HG03039 (cell line): Measurements from ENCODE around the gene ZNF805.
"Not testable (repeated sequence)": the region's sequence is repeated elsewhere in the genome, so short reads cannot be mapped to it uniquely, and the experiment has no call there.

Experiments
- ATAC-seq: cut with Tn5 transposase; IDR thresholded peaks from one replicate; pipeline ENCODE4 v1.9.1; 2021; ENCODE audit warnings: mild to moderate bottlenecking, moderate library complexity; ENCODE audit not compliant: unreplicated experiment

ZNF805 gene

GRCh38 chr19:57267291-57267690 is 26.9 kb downstream of the ZNF805 start:
- no peak for ATAC-seq

GRCh38 chr19:57269515-57270250 is 29.3 kb downstream of the ZNF805 start:
- no peak for ATAC-seq

- ATAC-seq, result no peak
Observed at GRCh38 chr19:57271280-57271679, 30.8 kb downstream of the ZNF805 start.

GRCh38 chr19:57273014-57273413 is 32.6 kb downstream of the ZNF805 start:
- ATAC-seq, result no peak

GRCh38 chr19:57276430-57276829 is 36.0 kb downstream of the ZNF805 start:
- no peak for ATAC-seq

- not testable (repeated sequence) for ATAC-seq
Observed at GRCh38 chr19:57278481-57278880, 38.0 kb downstream of the ZNF805 start.

- peak; percentile 69 for ATAC-seq
Observed at GRCh38 chr19:57279418-57280164, 39.2 kb downstream of the ZNF805 start.

- peak; percentile 64 for ATAC-seq
Observed at GRCh38 chr19:57280165-57280961, 39.9 kb downstream of the ZNF805 start, which contains the start of gene ZNF460. ZNF460 (plus strand) TSS chr19:57280485; CDS start chr19:57280807, 322 bp downstream.

GRCh38 chr19:57280962-57281400 is 40.5 kb downstream of the ZNF805 start:
- ATAC-seq, result no peak

GRCh38 chr19:57282011-57282643 is 41.7 kb downstream of the ZNF805 start:
- no peak for ATAC-seq

GRCh38 chr19:57288373-57288772 is 47.9 kb downstream of the ZNF805 start:
- no peak for ATAC-seq

- no peak for ATAC-seq
Observed at GRCh38 chr19:57290970-57291369, 50.5 kb downstream of the ZNF805 start.

- ATAC-seq, result no peak
Observed at GRCh38 chr19:57292547-57292946, 52.1 kb downstream of the ZNF805 start.

- ATAC-seq, result no peak
Observed at GRCh38 chr19:57293719-57294118, 53.3 kb downstream of the ZNF805 start.

- no peak for ATAC-seq
Observed at GRCh38 chr19:57302020-57302465, 61.6 kb downstream of the ZNF805 start.

- ATAC-seq, result no peak
Observed at GRCh38 chr19:57302727-57303401, 62.4 kb downstream of the ZNF805 start.
